ENCODE measurements around the gene TANGO6.

DNA sequence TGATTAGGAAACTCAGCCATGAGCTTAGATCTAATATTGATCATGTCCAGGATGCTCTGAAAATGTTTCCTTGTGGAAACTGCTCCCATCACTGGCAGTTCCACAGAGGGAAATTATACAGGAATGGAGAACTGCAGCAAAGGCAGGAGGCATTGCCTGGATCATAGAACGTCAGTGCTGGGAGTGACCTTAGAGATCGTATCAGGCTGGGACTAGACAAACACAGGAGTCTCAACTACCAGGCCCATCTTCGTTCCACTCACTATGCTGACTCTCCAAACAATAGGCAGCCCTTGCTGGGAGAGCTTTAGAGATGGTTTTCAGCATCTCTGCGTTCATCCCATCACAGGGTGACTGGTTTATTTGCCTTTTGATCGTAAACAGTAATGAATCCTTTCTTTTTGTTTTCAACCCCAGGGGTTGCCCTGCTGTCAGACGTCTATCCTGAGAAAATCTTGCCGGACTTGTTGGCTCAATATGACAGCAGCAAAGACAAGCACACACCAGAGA lies 130.3 kb downstream of the TANGO6 start:
- no peak for TF ChIP-seq POLR2A (IDR thresholded peaks at IDR 0.05)
- TF ChIP-seq, protein P1, sequence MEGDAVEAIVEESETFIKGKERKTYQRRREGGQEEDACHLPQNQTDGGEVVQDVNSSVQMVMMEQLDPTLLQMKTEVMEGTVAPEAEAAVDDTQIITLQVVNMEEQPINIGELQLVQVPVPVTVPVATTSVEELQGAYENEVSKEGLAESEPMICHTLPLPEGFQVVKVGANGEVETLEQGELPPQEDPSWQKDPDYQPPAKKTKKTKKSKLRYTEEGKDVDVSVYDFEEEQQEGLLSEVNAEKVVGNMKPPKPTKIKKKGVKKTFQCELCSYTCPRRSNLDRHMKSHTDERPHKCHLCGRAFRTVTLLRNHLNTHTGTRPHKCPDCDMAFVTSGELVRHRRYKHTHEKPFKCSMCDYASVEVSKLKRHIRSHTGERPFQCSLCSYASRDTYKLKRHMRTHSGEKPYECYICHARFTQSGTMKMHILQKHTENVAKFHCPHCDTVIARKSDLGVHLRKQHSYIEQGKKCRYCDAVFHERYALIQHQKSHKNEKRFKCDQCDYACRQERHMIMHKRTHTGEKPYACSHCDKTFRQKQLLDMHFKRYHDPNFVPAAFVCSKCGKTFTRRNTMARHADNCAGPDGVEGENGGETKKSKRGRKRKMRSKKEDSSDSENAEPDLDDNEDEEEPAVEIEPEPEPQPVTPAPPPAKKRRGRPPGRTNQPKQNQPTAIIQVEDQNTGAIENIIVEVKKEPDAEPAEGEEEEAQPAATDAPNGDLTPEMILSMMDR (IDR thresholded peaks at IDR 0.05): no peak
